T-helper 1 cell treated with Interleukin-12 subunit alpha and Interleukin-12 subunit beta and Interleukin-4 antibody, amounts not matched to agents 30 μg/mL and 1 μg/mL, for 36 hours (primary cell): ENCODE data around the gene RPL28.

Source experiments
- H3K27ac Mint-ChIP-seq: one replicate; pipeline ENCODE4 v1.8.0; 2021; ENCODE audit warnings: mild to moderate bottlenecking, mixed read lengths
- H3K27me3 Mint-ChIP-seq: one replicate; pipeline ENCODE4 v1.8.0; 2021; ENCODE audit warnings: low read depth, mixed read lengths
- H3K36me3 Mint-ChIP-seq: one replicate; pipeline ENCODE4 v1.8.0; 2021; ENCODE audit warnings: low read depth, mixed read lengths
- H3K4me1 Mint-ChIP-seq: one replicate; pipeline ENCODE4 v1.8.0; 2021; ENCODE audit warnings: low read depth, mixed read lengths
- H3K4me3 Mint-ChIP-seq: one replicate; pipeline ENCODE4 v1.8.0; 2021; ENCODE audit warnings: mild to moderate bottlenecking, moderate library complexity, mixed read lengths
- H3K9me3 Mint-ChIP-seq: one replicate; pipeline ENCODE4 v1.8.0; 2021; ENCODE audit warnings: mixed read lengths

RPL28 gene

DNA sequence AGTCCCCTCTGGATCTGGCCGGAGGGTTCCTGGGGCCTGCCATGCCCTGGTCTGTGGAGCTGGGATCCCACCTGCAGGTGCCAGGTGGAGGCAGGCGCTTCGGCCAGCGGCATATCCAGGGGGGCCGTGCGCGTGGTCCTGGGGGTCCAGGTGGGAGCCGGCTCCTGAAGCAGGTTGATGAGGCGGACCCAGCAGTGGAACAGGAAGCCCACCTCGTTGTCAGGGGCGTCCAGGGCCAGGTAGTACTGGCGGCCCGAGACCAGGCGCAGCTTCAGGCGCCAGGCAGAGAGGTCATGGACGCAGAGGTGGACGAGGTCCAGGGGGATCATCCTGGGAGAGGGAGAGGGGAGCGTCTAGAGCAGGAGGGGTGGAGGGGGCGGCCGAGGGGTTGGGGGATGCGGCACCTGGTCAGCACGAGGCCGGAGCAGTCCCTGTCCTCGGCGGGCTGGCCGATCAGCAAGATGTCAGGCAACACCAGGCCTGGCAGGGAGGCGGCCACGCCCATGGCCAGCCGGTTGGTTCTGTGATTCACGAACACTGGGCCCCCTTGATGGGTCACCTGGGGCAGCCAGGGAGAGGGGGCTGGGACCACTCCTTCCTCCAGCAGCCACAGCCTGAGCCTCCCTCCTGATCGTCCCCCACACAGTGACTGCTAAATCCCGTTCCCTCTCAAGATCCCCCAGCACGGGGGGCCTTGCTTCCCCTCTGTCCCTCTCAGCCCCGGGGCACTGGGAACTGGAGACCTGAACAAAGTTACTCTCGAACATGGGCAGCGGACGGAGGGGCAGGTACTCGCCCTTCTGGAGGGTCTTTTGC is 23.4 kb upstream of the RPL28 start:
- H3K36me3 Mint-ChIP-seq, result no peaks in the 10 kb centered on the region
- no peaks in the 10 kb centered on the region for H3K9me3 Mint-ChIP-seq
- no peaks in the 10 kb centered on the region for H3K4me1 Mint-ChIP-seq
- peaks cover 7% of the 10 kb centered on the region for H3K27me3 Mint-ChIP-seq
- H3K4me3 Mint-ChIP-seq, result no peak overlapping the region
- no peak overlapping the region for H3K27ac Mint-ChIP-seq

- H3K9me3 Mint-ChIP-seq, result no peaks in the 10 kb centered on the region
- H3K27me3 Mint-ChIP-seq, result peaks cover 10% of the 10 kb centered on the region
- H3K4me1 Mint-ChIP-seq, result no peaks in the 10 kb centered on the region
- no peaks in the 10 kb centered on the region for H3K36me3 Mint-ChIP-seq
- H3K4me3 Mint-ChIP-seq, result no peak within 1 kb of the TSS
- no peak within 1 kb of the TSS for H3K27ac Mint-ChIP-seq
These were observed 22.6 kb upstream of the RPL28 start, which contains the start of gene GARIN5B for GRCh38 chr19:55362990-55363716. GARIN5B (minus strand) TSS chr19:55363260; CDS start chr19:55363066, 194 bp downstream.

DNA sequence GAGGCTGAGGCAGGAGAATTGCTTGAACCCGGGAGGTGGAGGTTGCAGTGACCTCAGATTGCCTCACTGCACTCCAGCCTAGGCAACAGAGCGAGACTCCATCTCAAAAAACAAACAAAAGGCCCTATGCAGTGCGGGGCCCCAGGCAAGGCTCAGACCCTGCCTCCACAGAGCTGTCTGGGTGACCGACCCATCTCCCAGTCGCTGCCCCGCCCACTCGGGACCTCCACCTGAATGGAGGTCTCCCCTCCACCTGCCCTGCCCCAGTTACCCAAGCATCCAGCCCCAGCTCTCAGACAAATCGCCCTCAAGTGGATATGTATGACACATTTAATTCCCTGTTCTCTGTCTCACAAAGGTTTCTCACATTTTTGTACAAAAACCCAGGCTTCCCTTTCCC is 20.5 kb upstream of the RPL28 start:
- Mint-ChIP-seq H3K4me3 (no peak overlapping the region), H3K27ac (no peak overlapping the region), H3K36me3 (no peaks in the 10 kb centered on the region), H3K9me3 (no peaks in the 10 kb centered on the region), H3K4me1 (peaks cover 2% of the 10 kb centered on the region), H3K27me3 (peaks cover 16% of the 10 kb centered on the region)

DNA sequence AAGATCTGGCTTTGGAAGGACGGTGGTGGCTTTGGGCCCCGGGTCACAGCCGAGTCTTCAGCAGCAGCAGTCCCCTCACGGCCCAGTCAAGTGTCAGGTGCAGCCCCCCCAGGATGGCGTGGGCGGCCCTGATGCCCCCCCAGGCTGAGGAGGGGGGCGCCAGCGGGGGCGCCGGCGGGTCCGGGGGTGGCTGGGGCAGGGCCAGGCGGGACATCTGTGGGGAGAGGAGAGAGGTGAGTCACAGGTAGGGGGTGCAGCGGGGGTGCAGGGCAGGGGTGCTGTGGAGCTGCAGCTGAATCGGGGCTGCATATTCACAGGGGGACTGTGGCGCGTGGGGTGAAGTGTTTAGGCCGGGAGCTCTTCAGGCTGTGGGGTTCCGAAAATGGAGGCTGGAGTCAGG is 19.8 kb upstream of the RPL28 start:
- H3K36me3 Mint-ChIP-seq, result no peaks in the 10 kb centered on the region
- peaks cover 23% of the 10 kb centered on the region for H3K27me3 Mint-ChIP-seq
- no peak overlapping the region for H3K27ac Mint-ChIP-seq
- H3K4me3 Mint-ChIP-seq, result no peak overlapping the region
- H3K9me3 Mint-ChIP-seq, result no peaks in the 10 kb centered on the region
- H3K4me1 Mint-ChIP-seq, result peaks cover 2% of the 10 kb centered on the region

DNA sequence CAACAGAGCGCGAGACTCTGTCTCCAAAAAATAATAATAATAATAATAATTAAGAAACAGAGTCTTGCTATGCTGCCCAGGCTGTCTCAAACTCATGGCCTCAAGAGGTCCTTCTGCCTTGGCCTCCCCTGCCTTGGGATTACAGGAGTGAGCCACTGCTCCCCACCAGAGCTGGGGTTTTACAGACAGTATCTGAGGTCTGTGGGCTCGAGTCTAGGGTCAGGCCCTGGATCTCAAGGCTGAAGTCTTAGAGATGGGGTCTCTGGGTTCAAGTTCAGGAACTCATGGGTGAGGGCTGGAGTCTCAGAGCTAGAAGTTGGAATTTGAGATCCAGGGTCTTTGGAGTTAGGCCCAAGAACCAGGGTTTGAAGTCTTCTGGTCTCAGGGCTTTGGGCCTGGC is 18.9 kb upstream of the RPL28 start:
- Mint-ChIP-seq H3K4me3 (no peak overlapping the region), H3K27ac (no peak overlapping the region), H3K36me3 (no peaks in the 10 kb centered on the region), H3K4me1 (peaks cover 2% of the 10 kb centered on the region), H3K9me3 (no peaks in the 10 kb centered on the region), H3K27me3 (peaks cover 31% of the 10 kb centered on the region)

- Mint-ChIP-seq H3K27ac (no peak overlapping the region), H3K27me3 (peaks cover 39% of the 10 kb centered on the region), H3K4me3 (no peak overlapping the region), H3K9me3 (no peaks in the 10 kb centered on the region), H3K4me1 (peaks cover 5% of the 10 kb centered on the region), H3K36me3 (no peaks in the 10 kb centered on the region)
These were observed 17.6 kb upstream of the RPL28 start for GRCh38 chr19:55368106-55368505.

DNA sequence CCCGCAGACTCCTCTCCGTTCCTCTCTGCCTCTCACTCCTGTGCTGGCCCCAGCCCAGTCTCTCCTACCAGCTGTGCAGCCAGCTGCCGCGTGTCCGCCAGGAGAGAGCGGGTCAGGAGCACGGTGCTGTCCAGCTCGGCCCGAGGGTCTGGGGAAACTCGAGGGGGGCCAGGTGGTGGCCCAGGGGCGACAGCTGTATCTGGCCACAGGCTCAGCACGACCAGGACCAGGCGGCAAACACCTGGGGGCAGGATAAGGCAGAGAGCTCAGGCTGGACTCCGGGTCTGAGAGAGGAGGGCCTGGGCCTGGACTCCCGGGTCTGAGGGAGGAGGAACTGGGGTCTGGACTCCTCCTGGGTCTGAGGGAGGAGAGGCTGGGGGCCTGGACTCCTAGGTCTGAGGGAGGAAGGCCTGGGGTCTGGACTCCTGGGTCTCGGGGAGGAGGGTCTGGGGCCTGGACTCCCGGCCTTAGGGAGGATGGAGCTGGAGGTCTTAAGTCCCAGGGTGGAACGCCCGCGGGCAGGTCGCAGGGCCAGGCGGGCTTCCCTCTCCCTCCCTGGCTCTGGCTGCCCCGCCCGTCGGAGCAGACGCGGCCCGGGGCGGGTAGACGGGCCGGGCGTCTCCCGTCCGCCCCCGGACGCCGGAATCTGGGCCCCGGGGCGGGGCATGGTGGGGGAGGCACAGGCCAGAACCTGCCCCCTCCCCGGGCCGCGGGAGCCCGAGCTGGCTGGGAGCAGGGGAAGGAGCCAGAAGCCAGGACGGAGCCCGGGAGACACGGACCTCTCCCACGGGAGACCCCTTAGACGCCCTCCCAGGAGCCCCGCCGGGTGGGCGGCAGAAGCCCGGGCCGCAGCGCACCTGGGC is 16.8 kb upstream of the RPL28 start:
- H3K27me3 Mint-ChIP-seq, result peaks cover 44% of the 10 kb centered on the region
- no peaks in the 10 kb centered on the region for H3K9me3 Mint-ChIP-seq
- peaks cover 5% of the 10 kb centered on the region for H3K4me1 Mint-ChIP-seq
- peaks cover 2% of the 10 kb centered on the region for H3K36me3 Mint-ChIP-seq
- H3K27ac Mint-ChIP-seq, result no peak overlapping the region
- no peak overlapping the region for H3K4me3 Mint-ChIP-seq

DNA sequence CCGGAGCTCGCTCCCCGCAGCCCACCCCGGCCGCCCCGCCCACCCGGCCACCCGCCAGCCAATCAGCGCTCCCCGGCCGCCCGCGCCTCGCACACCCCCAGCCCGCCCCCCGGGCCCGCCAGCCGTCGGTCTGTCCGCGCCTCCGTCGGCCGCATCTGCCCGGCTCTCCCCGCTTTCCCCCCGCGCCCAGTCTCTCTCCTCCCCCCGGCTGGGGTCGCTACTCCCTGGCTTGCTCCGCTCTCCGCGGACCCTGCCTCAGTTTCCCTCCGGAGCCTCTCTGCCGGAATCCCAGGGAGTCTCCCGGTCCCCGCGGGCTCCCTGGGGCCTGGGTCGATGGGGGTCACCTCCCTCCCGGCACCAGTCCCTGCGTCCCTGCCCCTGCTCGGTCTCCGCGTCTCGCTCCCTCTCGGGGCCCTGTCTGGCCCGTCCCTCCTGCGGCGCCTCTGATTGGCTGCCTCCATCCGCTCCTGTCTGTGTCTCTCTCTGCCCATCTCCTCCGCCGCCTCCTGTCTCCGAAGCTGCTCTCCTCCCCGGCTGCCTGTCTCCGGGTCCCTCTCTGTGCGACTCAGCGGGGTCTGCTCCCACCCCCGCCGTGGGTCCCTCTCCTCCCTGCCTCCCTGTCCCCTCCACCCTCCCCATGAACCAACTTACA is 16.0 kb upstream of the RPL28 start:
- H3K9me3 Mint-ChIP-seq, result no peaks in the 10 kb centered on the region
- peaks cover 5% of the 10 kb centered on the region for H3K4me1 Mint-ChIP-seq
- H3K27ac Mint-ChIP-seq, result no peak overlapping the region
- H3K27me3 Mint-ChIP-seq, result peaks cover 45% of the 10 kb centered on the region
- peaks cover 2% of the 10 kb centered on the region for H3K36me3 Mint-ChIP-seq
- H3K4me3 Mint-ChIP-seq, result peak overlapping the region; percentile 74

DNA sequence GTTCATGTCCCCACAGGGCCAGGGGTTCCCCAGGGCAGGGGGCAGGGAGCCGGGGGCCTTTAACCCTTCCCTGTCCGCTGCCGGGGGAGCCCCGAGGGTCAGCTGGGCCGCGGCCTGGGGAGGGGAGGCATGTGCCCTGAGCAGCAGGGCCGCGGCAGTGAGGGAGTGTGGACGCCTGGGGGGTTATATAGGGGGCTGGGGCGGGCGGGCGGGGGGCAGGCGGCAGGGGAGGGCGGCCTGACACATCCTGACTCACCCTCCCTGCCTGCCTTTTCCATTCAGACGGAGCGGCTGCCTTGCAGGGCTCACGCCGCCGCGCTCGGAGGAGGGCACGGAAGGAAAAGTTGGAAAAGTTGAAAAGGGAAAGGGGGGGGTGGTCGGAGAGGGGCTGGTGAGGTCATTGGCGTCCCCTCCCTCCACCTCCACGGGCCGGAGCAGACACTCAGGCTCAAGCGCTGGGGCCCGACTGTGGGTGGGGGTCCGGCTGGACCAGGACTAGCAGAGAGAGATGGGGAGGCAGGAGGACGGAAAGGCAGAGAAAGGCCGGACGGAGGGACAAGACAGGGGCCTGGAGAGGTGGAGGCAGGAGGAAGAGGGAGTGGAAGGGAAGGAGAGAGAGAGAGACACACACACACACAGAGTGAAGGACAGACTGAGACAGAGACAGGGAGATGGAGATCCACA is 15.3 kb upstream of the RPL28 start, which contains the start of gene IL11:
IL11 (minus strand) TSS at position 159 of the 684 bp plus-strand sequence; CDS start at position 6, 153 bp downstream.
- peak within 1 kb of the TSS; percentile 21 for H3K27ac Mint-ChIP-seq
- no peaks in the 10 kb centered on the region for H3K9me3 Mint-ChIP-seq
- H3K36me3 Mint-ChIP-seq, result peaks cover 2% of the 10 kb centered on the region
- H3K4me1 Mint-ChIP-seq, result peaks cover 5% of the 10 kb centered on the region
- H3K27me3 Mint-ChIP-seq, result peaks cover 45% of the 10 kb centered on the region
- H3K4me3 Mint-ChIP-seq, result peak within 1 kb of the TSS; percentile 74

GRCh38 chr19:55372316-55373081 is 13.2 kb upstream of the RPL28 start:
- Mint-ChIP-seq H3K27ac (no peak overlapping the region), H3K4me3 (no peak overlapping the region), H3K27me3 (peaks cover 48% of the 10 kb centered on the region), H3K4me1 (peaks cover 5% of the 10 kb centered on the region), H3K36me3 (peaks cover 2% of the 10 kb centered on the region), H3K9me3 (no peaks in the 10 kb centered on the region)

GRCh38 chr19:55373306-55373992 is 12.3 kb upstream of the RPL28 start:
- no peak overlapping the region for H3K4me3 Mint-ChIP-seq
- peaks cover 5% of the 10 kb centered on the region for H3K4me1 Mint-ChIP-seq
- peaks cover 43% of the 10 kb centered on the region for H3K27me3 Mint-ChIP-seq
- H3K9me3 Mint-ChIP-seq, result no peaks in the 10 kb centered on the region
- H3K36me3 Mint-ChIP-seq, result peaks cover 2% of the 10 kb centered on the region
- H3K27ac Mint-ChIP-seq, result no peak overlapping the region

DNA sequence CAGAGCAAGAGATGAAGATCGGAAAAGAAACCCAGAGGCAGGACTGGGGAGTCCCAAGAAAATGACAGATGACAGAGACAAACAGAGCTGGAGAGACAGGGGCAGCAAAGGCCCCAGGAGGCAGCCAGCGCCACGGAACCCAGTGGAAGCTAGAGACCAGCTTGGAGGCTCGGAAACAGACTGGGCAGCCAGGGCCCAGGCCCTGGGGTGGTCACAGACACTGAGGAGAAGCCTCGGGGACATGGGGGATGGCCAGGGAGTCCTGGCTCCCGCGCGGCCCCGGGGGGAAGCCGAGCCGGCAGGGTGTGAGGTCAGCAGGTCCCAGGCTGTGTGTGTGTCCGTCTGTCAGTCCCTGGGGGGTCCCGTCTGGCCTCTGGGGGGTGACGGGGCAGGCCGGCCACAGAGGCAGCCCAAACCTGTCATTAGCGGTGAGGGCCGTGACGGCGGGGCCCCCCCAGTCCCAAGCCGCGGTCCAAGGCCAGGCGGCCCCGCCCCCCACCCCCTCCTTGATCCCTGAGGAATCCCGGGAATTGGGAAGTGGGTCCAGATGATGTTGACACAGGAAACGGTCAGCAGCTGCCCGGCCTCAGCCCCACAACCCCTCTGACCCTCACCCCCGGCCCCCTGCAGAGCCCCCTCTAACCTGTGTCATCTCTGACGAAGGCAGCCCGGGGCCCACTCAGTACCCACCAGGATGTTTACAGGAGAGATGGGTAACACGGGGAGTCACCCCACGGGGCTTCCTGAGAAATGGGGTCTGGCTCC is 11.6 kb upstream of the RPL28 start:
- Mint-ChIP-seq H3K4me1 (peaks cover 5% of the 10 kb centered on the region), H3K4me3 (no peak overlapping the region)

More for the DNA sequence above, 11.6 kb upstream of the RPL28 start:
- Mint-ChIP-seq H3K36me3 (peaks cover 2% of the 10 kb centered on the region), H3K27ac (no peak overlapping the region), H3K9me3 (no peaks in the 10 kb centered on the region), H3K27me3 (peaks cover 43% of the 10 kb centered on the region)
